CD4-positive, alpha-beta T cell treated with Interleukin-10 for 1 hour (primary cell): ENCODE data around the gene BARX1.

ENCODE experiments used
- DNase-seq: peaks from one replicate; pipeline ENCODE4 v3.0.0-alpha.2; 2020

BARX1 gene

GRCh38 chr9:93916358-93916757 is 38.8 kb downstream of the BARX1 start:
- DNase-seq = no peak

GRCh38 chr9:93911801-93912554 is 43.2 kb downstream of the BARX1 start:
- DNase-seq = no peak

- DNase-seq = no peak
These were observed 43.9 kb downstream of the BARX1 start for GRCh38 chr9:93911136-93911745.

GRCh38 chr9:93910598-93910997 is 44.6 kb downstream of the BARX1 start:
- DNase-seq = no peak

GRCh38 chr9:93910196-93910595 is 45.0 kb downstream of the BARX1 start:
- DNase-seq = no peak

GRCh38 chr9:93909242-93909616 is 45.9 kb downstream of the BARX1 start:
- no peak for DNase-seq

GRCh38 chr9:93908591-93909241 is 46.4 kb downstream of the BARX1 start:
- DNase-seq = no peak

GRCh38 chr9:93907551-93908199 is 47.5 kb downstream of the BARX1 start:
- DNase-seq = no peak

GRCh38 chr9:93906195-93906880 is 48.8 kb downstream of the BARX1 start:
- no peak for DNase-seq

GRCh38 chr9:93905473-93906133 is 49.6 kb downstream of the BARX1 start:
- DNase-seq = no peak

- no peak for DNase-seq
These were observed 50.3 kb downstream of the BARX1 start for GRCh38 chr9:93904649-93905472.

GRCh38 chr9:93903886-93904648 is 51.1 kb downstream of the BARX1 start:
- DNase-seq = no peak

GRCh38 chr9:93902780-93903655 is 52.1 kb downstream of the BARX1 start:
- no peak for DNase-seq

- DNase-seq = no peak
These were observed 52.9 kb downstream of the BARX1 start for GRCh38 chr9:93902051-93902779.
